IMR-90 (cell line): ENCODE results near the gene FNIP2.

Source experiments
- CEBPB ChIP-seq: IDR thresholded peaks from 2 replicates; pipeline ENCODE4 v1.6.1; 2012; ENCODE audit warnings: low read depth, low read length, improper control_type of control experiment
- CHD1 ChIP-seq: IDR thresholded peaks from 2 replicates; pipeline ENCODE4 v1.6.1; 2012; ENCODE audit warnings: low read depth, low read length, improper control_type of control experiment
- MAFK ChIP-seq: IDR thresholded peaks from 2 replicates; pipeline ENCODE4 v1.6.1; 2012; ENCODE audit warnings: low read depth, low read length, improper control_type of control experiment
- MAZ ChIP-seq: IDR thresholded peaks from 2 replicates; pipeline ENCODE4 v1.6.1; 2012; ENCODE audit warnings: low read depth, mild to moderate bottlenecking, low read length, improper control_type of control experiment, moderate library complexity, borderline replicate concordance
- MXI1 ChIP-seq: IDR thresholded peaks from 2 replicates; pipeline ENCODE4 v1.6.1; 2012; ENCODE audit warnings: low read depth, mild to moderate bottlenecking, low read length, moderate library complexity, borderline replicate concordance
- POLR2A ChIP-seq: IDR thresholded peaks from 2 replicates; pipeline ENCODE4 v1.6.1; 2012; ENCODE audit warnings: mild to moderate bottlenecking, low read depth, low read length
- RAD21 ChIP-seq: IDR thresholded peaks from 2 replicates; pipeline ENCODE4 v1.6.1; 2012; ENCODE audit warnings: low read length, improper control_type of control experiment
- RFX5 ChIP-seq: IDR thresholded peaks from 2 replicates; pipeline ENCODE4 v1.8.0; 2012; ENCODE audit warnings: low read depth, mild to moderate bottlenecking, low read length, moderate library complexity
- TF ChIP-seq, protein P1 (sequence below): fragments of 150-350 bp; IDR thresholded peaks from 2 replicates; pipeline ENCODE4 v1.6.1; 2016; ENCODE audit warnings: low read depth, mild to moderate bottlenecking, low read length, moderate library complexity, borderline replicate concordance
- TF ChIP-seq, protein P2 (sequence below): conservative IDR thresholded peaks from 2 replicates; pipeline ENCODE4 v1.5.1; 2012; ENCODE audit warnings: mild to moderate bottlenecking, low read depth, low read length, improper control_type of control experiment
- TF ChIP-seq, protein P3 (sequence below): fragments of 150-350 bp; IDR thresholded peaks from 2 replicates; pipeline ENCODE4 v1.6.1; 2017; ENCODE audit warnings: mild to moderate bottlenecking, antibody characterized with exemption, low read length, low read depth

DNA sequence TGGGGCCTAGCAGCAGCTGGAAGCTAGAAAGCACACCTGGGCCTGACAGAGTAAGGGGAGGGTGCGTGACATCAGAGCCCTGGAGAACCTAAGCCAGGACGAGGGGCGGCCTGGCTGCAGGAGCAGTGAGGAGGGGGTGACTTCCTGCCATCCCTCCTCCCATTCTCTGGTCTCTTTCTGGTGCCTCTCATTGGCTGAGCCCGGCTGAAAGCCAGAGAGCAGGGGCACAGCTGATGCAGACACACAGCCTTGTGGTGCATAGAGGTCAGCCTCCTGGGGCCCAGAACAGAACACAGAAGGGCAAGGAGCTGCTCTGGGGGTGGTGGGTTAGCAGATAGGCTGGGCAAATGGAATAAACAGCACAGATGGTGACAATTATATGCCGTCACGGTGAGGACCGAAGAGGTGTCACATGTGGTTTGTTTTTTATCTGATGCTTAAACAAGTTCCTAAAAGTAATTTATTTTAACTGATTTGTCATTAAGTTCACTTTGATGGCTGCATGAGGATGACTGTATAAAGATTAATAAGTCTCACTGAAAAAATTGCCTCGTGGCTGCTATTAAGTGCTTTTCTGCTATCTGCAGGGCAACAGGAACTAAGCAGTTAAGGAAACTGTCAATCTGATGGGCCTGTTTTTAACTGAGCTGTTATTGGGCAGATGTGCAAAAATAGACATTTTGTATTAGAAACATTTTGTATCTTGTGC lies 102.0 kb downstream of the FNIP2 start:
- TF ChIP-seq POLR2A (no peak), CEBPB (no peak), RFX5 (no peak), RAD21 (no peak), CHD1 (no peak), MXI1 (no peak), MAFK (no peak), MAZ (no peak)
- TF ChIP-seq, protein P1, sequence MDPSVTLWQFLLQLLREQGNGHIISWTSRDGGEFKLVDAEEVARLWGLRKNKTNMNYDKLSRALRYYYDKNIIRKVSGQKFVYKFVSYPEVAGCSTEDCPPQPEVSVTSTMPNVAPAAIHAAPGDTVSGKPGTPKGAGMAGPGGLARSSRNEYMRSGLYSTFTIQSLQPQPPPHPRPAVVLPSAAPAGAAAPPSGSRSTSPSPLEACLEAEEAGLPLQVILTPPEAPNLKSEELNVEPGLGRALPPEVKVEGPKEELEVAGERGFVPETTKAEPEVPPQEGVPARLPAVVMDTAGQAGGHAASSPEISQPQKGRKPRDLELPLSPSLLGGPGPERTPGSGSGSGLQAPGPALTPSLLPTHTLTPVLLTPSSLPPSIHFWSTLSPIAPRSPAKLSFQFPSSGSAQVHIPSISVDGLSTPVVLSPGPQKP: no peak
- TF ChIP-seq, protein P2, sequence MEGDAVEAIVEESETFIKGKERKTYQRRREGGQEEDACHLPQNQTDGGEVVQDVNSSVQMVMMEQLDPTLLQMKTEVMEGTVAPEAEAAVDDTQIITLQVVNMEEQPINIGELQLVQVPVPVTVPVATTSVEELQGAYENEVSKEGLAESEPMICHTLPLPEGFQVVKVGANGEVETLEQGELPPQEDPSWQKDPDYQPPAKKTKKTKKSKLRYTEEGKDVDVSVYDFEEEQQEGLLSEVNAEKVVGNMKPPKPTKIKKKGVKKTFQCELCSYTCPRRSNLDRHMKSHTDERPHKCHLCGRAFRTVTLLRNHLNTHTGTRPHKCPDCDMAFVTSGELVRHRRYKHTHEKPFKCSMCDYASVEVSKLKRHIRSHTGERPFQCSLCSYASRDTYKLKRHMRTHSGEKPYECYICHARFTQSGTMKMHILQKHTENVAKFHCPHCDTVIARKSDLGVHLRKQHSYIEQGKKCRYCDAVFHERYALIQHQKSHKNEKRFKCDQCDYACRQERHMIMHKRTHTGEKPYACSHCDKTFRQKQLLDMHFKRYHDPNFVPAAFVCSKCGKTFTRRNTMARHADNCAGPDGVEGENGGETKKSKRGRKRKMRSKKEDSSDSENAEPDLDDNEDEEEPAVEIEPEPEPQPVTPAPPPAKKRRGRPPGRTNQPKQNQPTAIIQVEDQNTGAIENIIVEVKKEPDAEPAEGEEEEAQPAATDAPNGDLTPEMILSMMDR: no peak
- TF ChIP-seq, protein P3, sequence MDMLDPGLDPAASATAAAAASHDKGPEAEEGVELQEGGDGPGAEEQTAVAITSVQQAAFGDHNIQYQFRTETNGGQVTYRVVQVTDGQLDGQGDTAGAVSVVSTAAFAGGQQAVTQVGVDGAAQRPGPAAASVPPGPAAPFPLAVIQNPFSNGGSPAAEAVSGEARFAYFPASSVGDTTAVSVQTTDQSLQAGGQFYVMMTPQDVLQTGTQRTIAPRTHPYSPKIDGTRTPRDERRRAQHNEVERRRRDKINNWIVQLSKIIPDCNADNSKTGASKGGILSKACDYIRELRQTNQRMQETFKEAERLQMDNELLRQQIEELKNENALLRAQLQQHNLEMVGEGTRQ: no peak
